Muscle layer of colon (tissue), 2 donors: Measurements from ENCODE around the gene LIN7A.
"Not testable (repeated sequence)": the region's sequence is repeated elsewhere in the genome, so short reads cannot be mapped to it uniquely, and the experiment has no call there.

Source experiments
- H3K27ac ChIP-seq: one replicate; pipeline ENCODE4 v1.7.0; 2013; ENCODE audit warnings: low read depth, mild to moderate bottlenecking, low read length, moderate library complexity
- H3K27me3 ChIP-seq, 2 donors: one replicate each; pipeline ENCODE4 v1.7.0; 2013; ENCODE audit warnings: low read length in 2 of 2, mild to moderate bottlenecking in 2 of 2; ENCODE audit not compliant: insufficient read depth in 2 of 2, control insufficient read depth in 1 of 2
- H3K36me3 ChIP-seq: one replicate; pipeline ENCODE4 v1.7.0; 2013; ENCODE audit warnings: mild to moderate bottlenecking, low read length; ENCODE audit not compliant: insufficient read depth
- H3K4me1 ChIP-seq: one replicate; pipeline ENCODE4 v1.7.0; 2013; ENCODE audit warnings: mild to moderate bottlenecking, low read length; ENCODE audit not compliant: insufficient read depth
- H3K4me3 ChIP-seq, 2 donors: one replicate each; pipeline ENCODE4 v1.7.0; 2013; ENCODE audit warnings: low read length in 2 of 2, low read depth in 1 of 2, mild to moderate bottlenecking in 1 of 2, moderate library complexity in 1 of 2
- H3K9ac ChIP-seq: one replicate; pipeline ENCODE4 v1.7.0; 2013; ENCODE audit warnings: low read length
- H3K9me3 ChIP-seq: one replicate; pipeline ENCODE4 v1.7.0; 2013; ENCODE audit warnings: mild to moderate bottlenecking, low read length
- donor health status: abdominal sarcoma.
- donor health status: Adenocarcinoma of cecum.

The LIN7A gene

GRCh38 chr12:80917651-80918050 is 20.1 kb downstream of the LIN7A start:
- Histone ChIP-seq H3K4me3 (no peak overlapping the region), H3K27ac (no peak overlapping the region), H3K9me3 (no peaks in the 10 kb centered on the region)

GRCh38 chr12:80912901-80913770 is 24.6 kb downstream of the LIN7A start:
- H3K27ac ChIP-seq, result no peak overlapping the region
- no peak overlapping the region for H3K9ac ChIP-seq
- no peak overlapping the region for H3K4me3 ChIP-seq
- no peaks in the 10 kb centered on the region for H3K9me3 ChIP-seq
- H3K27me3 ChIP-seq, result no peaks in the 10 kb centered on the region
- H3K36me3 ChIP-seq, result no peaks in the 10 kb centered on the region
- no peaks in the 10 kb centered on the region for H3K4me1 ChIP-seq

More at GRCh38 chr12:80917651-80918050, 20.1 kb downstream of the LIN7A start:
- Histone ChIP-seq H3K9ac (no peak overlapping the region), H3K27me3 (no peaks in the 10 kb centered on the region), H3K36me3 (no peaks in the 10 kb centered on the region), H3K4me1 (no peaks in the 10 kb centered on the region)

GRCh38 chr12:80909370-80909769 is 28.4 kb downstream of the LIN7A start:
- Histone ChIP-seq H3K36me3 (no peaks in the 10 kb centered on the region), H3K4me3 (no peak overlapping the region), H3K9ac (no peak overlapping the region)

DNA sequence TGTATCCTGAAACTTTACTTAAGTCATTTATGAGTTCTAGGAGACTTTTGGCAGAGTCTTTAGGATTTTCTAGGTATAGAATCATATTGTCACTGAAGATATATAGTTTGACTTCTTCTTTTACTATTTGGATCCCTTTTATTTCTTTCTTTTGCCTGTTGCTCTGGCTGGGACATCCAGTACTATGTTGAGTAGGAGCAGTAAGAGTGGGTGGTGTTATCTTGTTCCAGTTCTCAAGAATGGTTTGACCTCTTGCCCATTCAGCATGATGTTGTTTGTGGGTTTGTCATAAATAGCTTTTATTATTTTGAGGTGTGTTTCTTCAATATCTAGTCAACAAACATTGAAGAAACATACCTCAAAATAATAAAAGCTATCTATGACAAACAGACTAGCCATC is 35.0 kb downstream of the LIN7A start:
- Histone ChIP-seq H3K4me3 (no peak overlapping the region), H3K27ac (no peak overlapping the region), H3K9me3 (no peaks in the 10 kb centered on the region), H3K27me3 (no peaks in the 10 kb centered on the region), H3K36me3 (no peaks in the 10 kb centered on the region), H3K9ac (no peak overlapping the region), H3K4me1 (no peaks in the 10 kb centered on the region)

More at GRCh38 chr12:80909370-80909769, 28.4 kb downstream of the LIN7A start:
- Histone ChIP-seq H3K27ac (no peak overlapping the region), H3K9me3 (no peaks in the 10 kb centered on the region), H3K27me3 (no peaks in the 10 kb centered on the region), H3K4me1 (no peaks in the 10 kb centered on the region)

DNA sequence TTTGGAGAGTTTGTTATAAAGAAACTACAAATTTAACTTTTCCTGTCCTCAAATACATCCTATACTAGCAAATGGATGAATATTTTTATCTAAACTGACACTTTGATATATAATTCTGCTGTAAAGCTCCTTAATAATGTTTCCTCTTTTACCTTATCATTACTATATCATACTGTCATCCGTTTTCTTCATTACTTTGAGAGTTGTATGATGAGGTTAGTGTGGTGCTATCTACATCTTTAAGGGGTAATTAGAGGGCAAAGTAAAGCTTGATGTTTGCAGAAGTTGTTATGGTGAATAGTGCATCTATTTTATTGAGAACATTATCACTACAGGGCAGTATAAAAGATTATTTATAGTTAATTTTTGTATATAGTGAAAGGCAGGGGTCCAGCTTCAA is 36.1 kb downstream of the LIN7A start:
- no peak overlapping the region for H3K9ac ChIP-seq
- no peaks in the 10 kb centered on the region for H3K27me3 ChIP-seq
- no peak overlapping the region for H3K4me3 ChIP-seq
- no peaks in the 10 kb centered on the region for H3K4me1 ChIP-seq
- H3K36me3 ChIP-seq, result no peaks in the 10 kb centered on the region
- H3K9me3 ChIP-seq, result no peaks in the 10 kb centered on the region
- H3K27ac ChIP-seq, result no peak overlapping the region

DNA sequence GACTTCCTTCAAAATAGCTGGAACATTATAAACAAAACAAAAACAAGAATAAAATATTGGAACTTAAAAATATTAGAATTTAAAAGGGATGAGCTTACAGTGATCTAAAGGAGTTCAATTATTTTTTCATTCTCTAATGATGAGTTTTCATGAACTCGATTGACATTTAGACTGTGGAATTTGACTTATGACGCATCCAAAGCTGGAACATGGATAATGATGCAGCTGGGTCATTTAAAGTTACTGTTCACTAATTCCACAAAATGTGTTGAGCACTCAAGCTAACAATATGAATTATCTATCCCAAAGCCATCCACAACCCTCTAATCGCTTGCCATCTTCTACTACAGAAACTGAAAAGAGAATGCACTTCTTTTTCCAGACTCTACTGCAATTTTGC is 42.5 kb downstream of the LIN7A start:
- no peak overlapping the region for H3K9ac ChIP-seq
- no peaks in the 10 kb centered on the region for H3K27me3 ChIP-seq
- no peak overlapping the region for H3K4me3 ChIP-seq
- H3K27ac ChIP-seq, result no peak overlapping the region
- no peaks in the 10 kb centered on the region for H3K9me3 ChIP-seq
- H3K4me1 ChIP-seq, result no peaks in the 10 kb centered on the region
- H3K36me3 ChIP-seq, result no peaks in the 10 kb centered on the region

- Histone ChIP-seq H3K4me1 (no peaks in the 10 kb centered on the region), H3K9ac (no peak overlapping the region), H3K4me3 (no peak overlapping the region), H3K36me3 (no peaks in the 10 kb centered on the region), H3K27me3 (no peaks in the 10 kb centered on the region), H3K27ac (no peak overlapping the region), H3K9me3 (no peaks in the 10 kb centered on the region)
Measured at GRCh38 chr12:80894179-80894578, 43.6 kb downstream of the LIN7A start.

DNA sequence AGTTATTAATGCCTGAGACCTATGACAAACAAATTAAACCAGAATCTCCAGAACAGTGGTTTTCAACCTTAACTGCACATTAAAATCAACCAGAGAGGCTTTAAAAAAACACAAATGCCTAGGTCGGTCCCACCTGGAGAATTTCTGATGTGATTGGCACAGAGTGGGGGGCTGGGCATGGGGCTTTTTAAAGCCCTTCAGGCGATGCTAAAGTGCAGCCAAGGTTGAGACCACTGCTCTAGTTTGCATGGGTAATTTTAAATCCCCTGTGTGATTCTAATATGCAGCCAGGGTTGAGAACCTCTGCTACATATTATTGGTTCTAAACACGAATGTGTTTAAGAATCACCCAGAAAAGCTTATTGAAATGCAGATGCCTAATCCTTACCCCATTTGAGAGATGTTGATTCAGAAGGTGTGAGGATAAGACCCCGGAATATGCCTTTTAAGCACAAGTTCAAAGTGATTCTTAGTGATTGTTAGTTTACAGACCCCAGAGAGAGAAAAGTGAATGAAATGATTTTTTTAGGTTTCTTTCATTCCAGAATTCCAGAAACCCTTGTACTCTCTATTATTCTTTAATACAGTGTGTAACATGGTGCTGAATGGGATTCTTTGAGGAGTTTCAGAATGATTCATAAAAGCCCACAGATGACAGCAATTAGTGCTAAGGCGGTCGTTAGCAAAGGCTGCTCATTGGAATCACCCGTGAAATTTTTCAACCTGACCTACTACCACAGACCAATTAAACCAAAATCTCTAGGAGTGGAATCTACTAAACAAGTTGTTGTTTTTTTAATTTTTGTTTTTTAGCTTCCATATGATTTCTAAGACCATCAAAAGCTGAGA is 44.9 kb downstream of the LIN7A start:
- Histone ChIP-seq H3K27ac (no peak overlapping the region), H3K36me3 (no peaks in the 10 kb centered on the region), H3K4me3 (no peak overlapping the region), H3K9ac (no peak overlapping the region), H3K27me3 (no peaks in the 10 kb centered on the region), H3K9me3 (no peaks in the 10 kb centered on the region), H3K4me1 (no peaks in the 10 kb centered on the region)

- Histone ChIP-seq H3K27me3 (no peaks in the 10 kb centered on the region), H3K4me3 (no peak overlapping the region), H3K27ac (no peak overlapping the region), H3K9ac (no peak overlapping the region), H3K9me3 (no peaks in the 10 kb centered on the region), H3K36me3 (no peaks in the 10 kb centered on the region), H3K4me1 (no peaks in the 10 kb centered on the region)
Measured at GRCh38 chr12:80884651-80885050, 53.1 kb downstream of the LIN7A start.

- H3K9ac ChIP-seq, result no peak overlapping the region
- H3K4me1 ChIP-seq, result peaks cover 5% of the 10 kb centered on the region
- H3K4me3 ChIP-seq, result no peak overlapping the region
- H3K9me3 ChIP-seq, result no peaks in the 10 kb centered on the region
- no peaks in the 10 kb centered on the region for H3K36me3 ChIP-seq
- no peaks in the 10 kb centered on the region for H3K27me3 ChIP-seq
- H3K27ac ChIP-seq, result no peak overlapping the region
Measured at GRCh38 chr12:80881106-80881505, 56.6 kb downstream of the LIN7A start.

DNA sequence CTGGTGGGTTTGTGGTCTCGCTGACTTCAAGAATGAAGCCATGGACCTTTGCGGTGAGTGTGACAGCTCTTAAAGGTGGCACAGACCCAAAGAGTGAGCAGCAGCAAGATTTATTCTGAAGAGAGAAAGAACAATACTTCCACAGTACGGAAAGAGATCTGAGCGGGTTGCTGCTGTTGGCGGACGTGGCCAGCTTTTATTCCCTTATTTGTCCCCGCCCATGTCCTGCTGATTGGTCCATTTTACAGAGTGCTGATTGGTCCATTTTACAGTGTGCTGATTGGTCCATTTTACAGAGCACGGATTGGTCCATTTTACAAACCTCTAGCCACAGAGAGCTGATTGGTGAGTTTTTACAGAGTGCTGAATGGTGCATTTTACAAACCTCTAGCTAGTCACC is 59.3 kb downstream of the LIN7A start:
- not testable (repeated sequence) for H3K4me1 ChIP-seq, H3K4me3 ChIP-seq, H3K36me3 ChIP-seq, H3K27ac ChIP-seq, H3K9me3 ChIP-seq, H3K9ac ChIP-seq, H3K27me3 ChIP-seq
